ENCODE data around the gene SFT2D2. TPM values are rescaled to one million over a fixed set of nuclear protein-coding genes. Genes with fewer than 3 reads are reported as not detected.

The SFT2D2 gene
- polyA plus RNA-seq, 1 donor: 8.6 TPM

Other genes starting within 250 kb of the SFT2D2 start
- gene GPR161, start 89.1 kb upstream of the SFT2D2 start, polyA plus RNA-seq (ENCODE audit: insufficient read length): 12.5 TPM
- gene TIPRL, start 47.0 kb upstream of the SFT2D2 start, polyA plus RNA-seq (ENCODE audit: insufficient read length): 29.3 TPM
- 1.7 TPM for gene TBX19, start 54.9 kb downstream of the SFT2D2 start, polyA plus RNA-seq (ENCODE audit: insufficient read length)